HCT116 (cell line): ENCODE results near the gene IGSF23.

Experiments used
- CEBPB ChIP-seq: IDR thresholded peaks from 2 replicates; pipeline ENCODE4 v1.6.1; 2012; ENCODE audit warnings: low read depth
- EZH2 ChIP-seq: fragments of 200-600 bp; sonication (generic); IDR thresholded peaks from 2 replicates; pipeline ENCODE4 v1.6.1; 2017; ENCODE audit warnings: antibody characterized with exemption, mixed run types
- EZH2phosphoT487 ChIP-seq: fragments of 200-600 bp; IDR thresholded peaks from 2 replicates; pipeline ENCODE4 v1.6.1; 2018; ENCODE audit warnings: antibody characterized with exemption, borderline replicate concordance
- JUND ChIP-seq: IDR thresholded peaks from 2 replicates; pipeline ENCODE4 v1.6.1; 2012
- POLR2A ChIP-seq: IDR thresholded peaks from 2 replicates; pipeline ENCODE4 v1.7.0; 2011; ENCODE audit warnings: borderline replicate concordance; ENCODE audit not compliant: insufficient read depth, insufficient read length; ENCODE audit errors: extremely low read depth
- POLR2AphosphoS5 ChIP-seq: IDR thresholded peaks from 2 replicates; pipeline ENCODE4 v1.6.1; 2011; ENCODE audit warnings: mild to moderate bottlenecking, low read depth, low read length, moderate library complexity
- RAD21 ChIP-seq: IDR thresholded peaks from 2 replicates; pipeline ENCODE4 v1.6.1; 2012; ENCODE audit warnings: low read depth, mild to moderate bottlenecking
- REST ChIP-seq: IDR thresholded peaks from 2 replicates; pipeline ENCODE4 v1.6.1; 2012; ENCODE audit warnings: low read depth
- YY1 ChIP-seq: IDR thresholded peaks from 2 replicates; pipeline ENCODE4 v1.6.1; 2011; ENCODE audit warnings: low read length, low read depth, moderate library complexity, mild to moderate bottlenecking; ENCODE audit not compliant: insufficient replicate concordance; ENCODE audit errors: extremely low read depth
- ZFX ChIP-seq: fragments of 450-650 bp; IDR thresholded peaks from 2 replicates; pipeline ENCODE4 v1.6.1; 2017
- ZNF274 ChIP-seq: fragments of 200-500 bp; sonication (Bioruptor generic); IDR thresholded peaks from 2 replicates; pipeline ENCODE4 v1.6.1; 2014; ENCODE audit warnings: mild to moderate bottlenecking, low read depth, low read length, inconsistent platforms
- TF ChIP-seq, protein P1 (sequence below), 3 experiments: fragments of 200-600 bp in 1 of 3; sonication (generic) in 1 of 3; IDR thresholded peaks in 2 of 3; conservative IDR thresholded peaks in 1 of 3; 2 replicates each; pipeline ENCODE4 v1.5.1; 2012 to 2017; ENCODE audit warnings: low read depth in 2 of 3, low read length in 2 of 3, antibody characterized with exemption in 1 of 3, borderline replicate concordance in 1 of 3, control low read depth in 1 of 3, mild to moderate bottlenecking in 1 of 3, mixed read lengths in 1 of 3, mixed run types in 1 of 3, moderate library complexity in 1 of 3; ENCODE audit not compliant: insufficient read depth in 1 of 3

DNA sequence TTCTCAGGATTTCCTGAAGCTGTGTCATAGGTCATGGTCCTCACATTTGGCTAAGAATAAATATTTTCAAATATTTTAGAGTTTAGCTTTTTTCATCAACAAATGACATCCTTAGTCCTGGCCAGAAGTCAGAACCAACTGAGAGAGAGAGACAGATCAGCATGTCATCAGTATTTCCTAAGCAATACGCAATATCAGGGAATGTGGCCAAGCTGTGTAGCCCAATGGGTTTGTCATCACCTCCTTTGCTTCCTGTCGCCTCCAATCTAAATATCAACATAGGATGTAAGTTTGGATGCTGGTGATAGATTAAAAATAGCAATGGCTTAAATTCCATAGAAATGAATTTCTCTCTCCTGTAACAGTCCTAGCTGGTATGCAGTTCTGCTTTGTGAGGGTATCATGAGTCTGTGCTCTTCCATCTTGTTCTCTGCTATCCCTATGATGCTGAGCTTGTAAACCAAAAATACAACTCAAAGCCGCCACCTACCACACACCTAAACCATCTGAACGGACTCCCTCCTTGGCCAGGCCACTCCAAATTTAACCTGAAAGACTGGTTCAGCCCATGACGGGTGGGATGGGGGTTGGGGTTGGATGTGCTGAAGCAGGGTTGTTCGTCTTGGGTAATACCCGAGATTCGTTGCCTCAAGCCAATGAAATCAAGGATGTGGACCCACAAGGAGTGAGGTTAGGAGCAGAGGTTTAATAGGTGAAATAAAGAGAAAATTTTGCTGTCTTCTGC lies 10.0 kb upstream of the IGSF23 start:
- no peak for TF ChIP-seq EZH2
- TF ChIP-seq, protein P1, sequence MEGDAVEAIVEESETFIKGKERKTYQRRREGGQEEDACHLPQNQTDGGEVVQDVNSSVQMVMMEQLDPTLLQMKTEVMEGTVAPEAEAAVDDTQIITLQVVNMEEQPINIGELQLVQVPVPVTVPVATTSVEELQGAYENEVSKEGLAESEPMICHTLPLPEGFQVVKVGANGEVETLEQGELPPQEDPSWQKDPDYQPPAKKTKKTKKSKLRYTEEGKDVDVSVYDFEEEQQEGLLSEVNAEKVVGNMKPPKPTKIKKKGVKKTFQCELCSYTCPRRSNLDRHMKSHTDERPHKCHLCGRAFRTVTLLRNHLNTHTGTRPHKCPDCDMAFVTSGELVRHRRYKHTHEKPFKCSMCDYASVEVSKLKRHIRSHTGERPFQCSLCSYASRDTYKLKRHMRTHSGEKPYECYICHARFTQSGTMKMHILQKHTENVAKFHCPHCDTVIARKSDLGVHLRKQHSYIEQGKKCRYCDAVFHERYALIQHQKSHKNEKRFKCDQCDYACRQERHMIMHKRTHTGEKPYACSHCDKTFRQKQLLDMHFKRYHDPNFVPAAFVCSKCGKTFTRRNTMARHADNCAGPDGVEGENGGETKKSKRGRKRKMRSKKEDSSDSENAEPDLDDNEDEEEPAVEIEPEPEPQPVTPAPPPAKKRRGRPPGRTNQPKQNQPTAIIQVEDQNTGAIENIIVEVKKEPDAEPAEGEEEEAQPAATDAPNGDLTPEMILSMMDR (IDR thresholded peaks at IDR 0.05 in 2 of 3, conservative IDR thresholded peaks at IDR 0.05 in 1 of 3; ENCODE audit: borderline replicate concordance in 1 of 3, insufficient read depth in 1 of 3, low read depth in 2 of 3, low read length in 2 of 3), result no peak
- no peak for TF ChIP-seq POLR2AphosphoS5
- TF ChIP-seq JUND, result no peak
- no peak for TF ChIP-seq POLR2A
- no peak for TF ChIP-seq ZNF274
- no peak for TF ChIP-seq RAD21
- no peak for TF ChIP-seq EZH2phosphoT487
- TF ChIP-seq ZFX, result no peak
- TF ChIP-seq YY1, result no peak
- no peak for TF ChIP-seq REST
- no peak for TF ChIP-seq CEBPB
